Limb (tissue), 2 donors: Measurements from ENCODE around the gene SERPIND1.
A peak's percentile ranks its signal among the peaks of the same experiment; 100 is the strongest.
"Not testable (repeated sequence)": the region's sequence is repeated elsewhere in the genome, so short reads cannot be mapped to it uniquely, and the experiment has no call there.

Source experiments
- DNase-seq, 2 donors: peaks; one replicate each; pipeline ENCODE4 v3.0.0-alpha.2; 2016; ENCODE audit errors: extremely low spot score in 2 of 2

SERPIND1 gene, protein sequence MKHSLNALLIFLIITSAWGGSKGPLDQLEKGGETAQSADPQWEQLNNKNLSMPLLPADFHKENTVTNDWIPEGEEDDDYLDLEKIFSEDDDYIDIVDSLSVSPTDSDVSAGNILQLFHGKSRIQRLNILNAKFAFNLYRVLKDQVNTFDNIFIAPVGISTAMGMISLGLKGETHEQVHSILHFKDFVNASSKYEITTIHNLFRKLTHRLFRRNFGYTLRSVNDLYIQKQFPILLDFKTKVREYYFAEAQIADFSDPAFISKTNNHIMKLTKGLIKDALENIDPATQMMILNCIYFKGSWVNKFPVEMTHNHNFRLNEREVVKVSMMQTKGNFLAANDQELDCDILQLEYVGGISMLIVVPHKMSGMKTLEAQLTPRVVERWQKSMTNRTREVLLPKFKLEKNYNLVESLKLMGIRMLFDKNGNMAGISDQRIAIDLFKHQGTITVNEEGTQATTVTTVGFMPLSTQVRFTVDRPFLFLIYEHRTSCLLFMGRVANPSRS

GRCh38 chr22:20773793-20774212 is at the start of gene SERPIND1:
SERPIND1 (plus strand) TSS chr22:20774113; CDS start chr22:20779313, 5,200 bp downstream.
- no peak for DNase-seq

GRCh38 chr22:20724676-20725454 is 49.0 kb upstream of the SERPIND1 start:
- DNase-seq, result no peak

GRCh38 chr22:20725987-20726558 is 47.8 kb upstream of the SERPIND1 start:
- no peak for DNase-seq

GRCh38 chr22:20727118-20728015 is 46.5 kb upstream of the SERPIND1 start:
- DNase-seq, result no peak

GRCh38 chr22:20728523-20729190 is 45.3 kb upstream of the SERPIND1 start:
- no peak for DNase-seq

GRCh38 chr22:20729194-20729593 is 44.7 kb upstream of the SERPIND1 start:
- no peak for DNase-seq

- DNase-seq, result not testable (repeated sequence)
Observed at GRCh38 chr22:20732431-20732830, 41.5 kb upstream of the SERPIND1 start.

- not testable (repeated sequence) for DNase-seq
Observed at GRCh38 chr22:20735356-20736162, 38.4 kb upstream of the SERPIND1 start.

- not testable (repeated sequence) for DNase-seq
Observed at GRCh38 chr22:20736891-20737290, 37.0 kb upstream of the SERPIND1 start.

- DNase-seq, result no peak
Observed at GRCh38 chr22:20738394-20739089, 35.4 kb upstream of the SERPIND1 start.

DNA sequence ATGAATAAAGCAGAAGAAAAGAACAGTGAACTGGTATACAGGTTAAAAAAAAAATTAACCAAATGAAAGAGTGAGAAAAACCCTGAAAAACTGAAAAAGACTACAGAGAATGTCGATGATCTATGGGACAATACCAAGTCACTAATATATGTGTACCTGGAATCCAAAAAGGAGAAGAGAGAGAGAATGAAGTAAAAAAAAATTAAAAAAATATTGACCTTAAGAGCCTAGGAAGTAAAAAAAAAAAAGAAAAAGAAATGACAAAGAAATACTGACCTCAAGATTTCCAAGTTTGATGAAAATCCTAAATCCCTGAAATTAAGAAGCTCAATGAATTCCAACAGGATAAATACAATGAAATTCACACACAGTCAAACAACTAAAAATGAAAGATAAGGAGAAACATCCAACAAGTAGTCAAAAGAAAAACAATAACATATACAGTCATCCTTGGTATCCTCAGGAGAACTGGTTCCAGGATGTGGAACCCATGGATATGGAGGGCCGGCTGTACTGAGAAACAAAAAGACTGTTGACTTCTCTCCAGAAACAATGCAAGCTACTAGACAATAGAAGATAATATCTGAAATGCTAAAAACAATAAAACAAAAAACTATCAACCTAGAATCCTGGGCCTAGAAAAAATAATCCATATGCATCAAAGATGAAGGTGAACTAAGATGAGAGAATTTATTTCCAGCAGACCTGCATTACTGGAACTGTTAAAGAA is 33.5 kb upstream of the SERPIND1 start:
- DNase-seq, result no peak

GRCh38 chr22:20741008-20741633 is 32.8 kb upstream of the SERPIND1 start:
- DNase-seq, result no peak

- peak; percentile 47 to 51 for DNase-seq
Observed at GRCh38 chr22:20741634-20742581, 32.0 kb upstream of the SERPIND1 start.

DNA sequence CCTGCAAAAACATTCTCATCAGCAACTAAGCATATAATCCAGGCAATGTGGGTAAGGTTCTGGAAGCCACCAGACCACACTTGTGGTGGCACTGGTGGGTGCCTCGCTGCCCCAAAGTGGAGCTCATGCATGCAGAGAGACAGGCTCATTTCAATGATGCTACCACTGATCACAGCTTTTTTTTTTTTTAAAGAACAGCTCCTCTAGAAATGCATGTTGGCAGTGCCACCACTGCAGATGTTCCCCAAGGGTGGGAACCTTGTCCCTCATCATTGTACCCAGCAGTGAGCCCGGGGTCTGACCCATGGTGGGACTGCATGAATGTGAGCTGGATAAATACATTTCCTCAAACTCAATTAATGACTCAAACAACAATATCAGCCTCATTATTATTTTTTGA is 31.1 kb upstream of the SERPIND1 start:
- no peak for DNase-seq

- DNase-seq, result no peak
Observed at GRCh38 chr22:20744456-20744855, 29.5 kb upstream of the SERPIND1 start.

DNA sequence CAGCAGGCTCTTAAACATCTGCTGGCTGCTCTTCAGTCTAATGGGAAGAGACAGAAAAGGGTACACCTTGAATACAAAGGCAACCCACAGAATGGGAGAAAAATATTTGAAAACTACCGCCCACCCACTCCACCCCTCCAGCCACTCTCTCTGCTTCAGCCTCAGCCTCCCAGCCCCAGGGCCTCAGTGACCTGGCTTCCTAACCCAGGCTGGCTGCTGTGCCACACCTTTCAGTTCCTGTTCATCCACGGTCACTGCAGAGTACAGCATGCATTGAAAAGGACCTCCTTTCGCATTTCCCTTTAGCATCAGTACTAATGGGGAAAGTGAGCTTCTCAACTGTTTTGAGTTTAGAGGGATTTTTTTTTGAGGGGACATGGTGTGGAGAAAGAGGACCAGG is 28.8 kb upstream of the SERPIND1 start:
- DNase-seq, result no peak
